GM12878 (cell line): ENCODE results near the gene EDEM3. TPM values are rescaled to one million over a fixed set of nuclear protein-coding genes. Genes with fewer than 3 reads are reported as not detected.

ENCODE experiments used
- ATAC-seq: fragments of 200-7000 bp; cut with Tn5 transposase; 3 replicates; pipeline ENCODE4 v1.9.1; 2020; ENCODE audit warnings: mild to moderate bottlenecking, moderate library complexity
- BruUV-seq: library from RNA; stranded (reverse); fragments of 400-500 nt; replicated peaks from 2 replicates; lab custom pipeline; 2021; lab: Mats Ljungman, UMichigan
- CTCF ChIA-PET: fragments of 300-600 bp; sonication (Branson Sonifier 250); formaldehyde crosslinking; extraction: SDS; loops from one replicate; lab custom pipeline; 2021; ENCODE audit warnings: inconsistent platforms; lab: Yijun Ruan, JAX
- POLR2A ChIA-PET: fragments of 350-600 bp; formaldehyde crosslinking; extraction: SDS; loops from one replicate; lab custom pipeline; 2021; ENCODE audit warnings: inconsistent platforms; lab: Charles Lee
- RAD21 ChIA-PET: fragments of 300-600 bp; sonication (Branson Sonifier 250); formaldehyde crosslinking; loops from one replicate; lab custom pipeline; 2023; ENCODE audit warnings: antibody characterized with exemption; ENCODE audit not compliant: unreplicated experiment; lab: Charles Lee
- SMC1A ChIA-PET: fragments of 300-600 bp; sonication (Branson Sonifier 250); formaldehyde crosslinking; loops from one replicate; lab custom pipeline; 2023; ENCODE audit not compliant: unreplicated experiment, uncharacterized antibody; lab: Charles Lee
- DNase-seq: peaks from one replicate; pipeline ENCODE4 v3.0.0-alpha.2; 2011; ENCODE audit warnings: low read depth, low spot score
- FAIRE-seq: peaks from 3 replicates; lab custom pipeline; 2011; peaks lifted over from hg19 to GRCh38; lab: Jason Lieb, UNC
- H2AFZ ChIP-seq: 2 replicates; pipeline ENCODE4 v1.6.0; 2011; ENCODE audit warnings: low read depth, low read length, control low read depth; ENCODE audit not compliant: control insufficient read depth
- H3K27ac ChIP-seq: 2 replicates; pipeline ENCODE4 v1.5.1; 2011; ENCODE audit warnings: control low read depth; ENCODE audit not compliant: control insufficient read depth, insufficient read depth
- H3K27me3 ChIP-seq, 2 experiments: replicated peaks in 1 of 2; 2 replicates each; pipeline versions ENCODE4 v1.6.0 to v1.6.1; 2011; ENCODE audit warnings: low read length in 1 of 2; ENCODE audit not compliant: control insufficient read depth in 2 of 2, insufficient read depth in 2 of 2
- H3K36me3 ChIP-seq, 2 experiments: 2 replicates each; pipeline ENCODE4 v1.5.1; 2011; ENCODE audit warnings: low read length in 1 of 2; ENCODE audit not compliant: control insufficient read depth in 2 of 2, insufficient read depth in 2 of 2
- H3K4me1 ChIP-seq: 2 replicates; pipeline ENCODE4 v1.6.1; 2011; ENCODE audit warnings: mild to moderate bottlenecking, low read length, moderate library complexity, mixed read lengths; ENCODE audit not compliant: control insufficient read depth, insufficient read depth
- H3K4me2 ChIP-seq: 2 replicates; pipeline ENCODE4 v1.6.0; 2011; ENCODE audit warnings: control low read depth; ENCODE audit not compliant: control insufficient read depth, insufficient read depth
- H3K4me3 ChIP-seq: fragments of 200-600 bp; sonication (generic); 2 replicates; pipeline ENCODE4 v1.5.1; 2016
- H3K79me2 ChIP-seq: 2 replicates; pipeline ENCODE4 v1.6.0; 2011; ENCODE audit warnings: low read length; ENCODE audit not compliant: control insufficient read depth, insufficient read depth
- H3K9ac ChIP-seq: 2 replicates; pipeline ENCODE4 v1.8.0; 2011; ENCODE audit warnings: low read length, control low read depth, mixed read lengths; ENCODE audit not compliant: control insufficient read depth, insufficient read depth
- H3K9me3 ChIP-seq: replicated peaks from 3 replicates; pipeline ENCODE4 v1.5.1; 2011; ENCODE audit warnings: mild to moderate bottlenecking, low read length; ENCODE audit not compliant: control insufficient read depth, insufficient read depth
- H4K20me1 ChIP-seq: 2 replicates; pipeline ENCODE4 v1.6.0; 2011; ENCODE audit not compliant: control insufficient read depth, insufficient read depth
- ATF7 ChIP-seq: fragments of 450-650 bp; IDR thresholded peaks from 2 replicates; pipeline ENCODE4 v1.6.1; 2016; ENCODE audit warnings: low read depth, mild to moderate bottlenecking
- BMI1 ChIP-seq: fragments of 450-650 bp; IDR thresholded peaks from 2 replicates; pipeline ENCODE4 v1.6.1; 2016; ENCODE audit warnings: mild to moderate bottlenecking, moderate library complexity, borderline replicate concordance
- CREB1 ChIP-seq: IDR thresholded peaks from 2 replicates; pipeline ENCODE4 v1.6.1; 2012; ENCODE audit warnings: low read depth, mild to moderate bottlenecking, inconsistent platforms
- FOXM1 ChIP-seq: IDR thresholded peaks from 2 replicates; pipeline ENCODE4 v1.6.1; 2012; ENCODE audit warnings: low read depth, mild to moderate bottlenecking, inconsistent platforms, low read length, moderate library complexity
- MEF2A ChIP-seq: IDR thresholded peaks from 2 replicates; pipeline ENCODE4 v1.6.1; 2011; ENCODE audit warnings: low read depth, mild to moderate bottlenecking, low read length, moderate library complexity; ENCODE audit not compliant: insufficient read depth
- RAD51 ChIP-seq: fragments of 450-650 bp; IDR thresholded peaks from 2 replicates; pipeline ENCODE4 v1.6.1; 2016; ENCODE audit warnings: moderate library complexity, mild to moderate bottlenecking, inconsistent platforms
- RFX5 ChIP-seq: IDR thresholded peaks from 2 replicates; pipeline ENCODE4 v1.6.1; 2011; ENCODE audit warnings: low read depth, low read length, improper control_type of control experiment
- SIX5 ChIP-seq: IDR thresholded peaks from 2 replicates; pipeline ENCODE4 v1.6.1; 2011; ENCODE audit warnings: mild to moderate bottlenecking, low read depth, low read length, moderate library complexity; ENCODE audit not compliant: severe bottlenecking
- SREBF2 ChIP-seq: IDR thresholded peaks from 2 replicates; pipeline ENCODE4 v1.6.1; 2012; ENCODE audit warnings: mild to moderate bottlenecking, low read length
- TCF7 ChIP-seq: IDR thresholded peaks from 2 replicates; pipeline ENCODE4 v1.6.1; 2014; ENCODE audit warnings: antibody characterized with exemption, borderline replicate concordance
- ZZZ3 ChIP-seq: IDR thresholded peaks from 2 replicates; pipeline ENCODE4 v1.6.1; 2011; ENCODE audit warnings: low read depth; ENCODE audit not compliant: control insufficient read depth, insufficient read length
- WGBS: methylation state at CpG from one replicate; pipeline ENCODE4 v1.1.6; 2016; ENCODE audit warnings: low lambda C conversion rate; ENCODE audit not compliant: insufficient replicate concordance, insufficient coverage; ENCODE audit errors: missing lambda C conversion rate; 5-methylcytosine and 5-hydroxymethylcytosine counted together
- in situ Hi-C: fragments of 300-500 bp; cut with MboI; formaldehyde crosslinking; loops from 9 replicates; pipeline ENCODE4 v1.14.3; 2018; ENCODE audit warnings: mixed read lengths
- intact Hi-C: fragments of 100-400 bp; cut with micrococcal nuclease; formaldehyde crosslinking; loops from one replicate; pipeline ENCODE4 v1.14.2; 2022; ENCODE audit not compliant: unreplicated experiment
- polyA plus RNA-seq, 11 experiments: library from polyadenylated mRNA; depleted of rRNA in 4 of 11; unstranded in 6 of 11; stranded (reverse) in 5 of 11; fragments of >200 nt; fragmentation: Nextera tagmentation in 4 of 11; fragmentation: Illumina TruSeq in 1 of 11; extraction: Ambion mirVana in 4 of 11; extraction: Trizol in 1 of 11; gene quantifications; 1 replicate in 1 of 11; 2 replicates in 10 of 11; pipeline versions ENCODE4 v1.2.1 to v1.2.3, GENCODE V29; 2011 to 2016; ENCODE audit warnings: inconsistent platforms in 2 of 11, missing spikeins in 2 of 11, low read depth in 1 of 11
- total RNA-seq, 4 experiments: library from RNA; depleted of rRNA in 3 of 4; stranded (reverse); fragments of >200 nt in 3 of 4; fragmentation: Illumina TruSeq in 1 of 4; extraction: Trizol in 1 of 4; gene quantifications; 2 replicates each; pipeline versions ENCODE4 v1.2.1 to v1.2.3, GENCODE V29; 2013 to 2021
- TF ChIP-seq, protein P1 (sequence below): fragments of 450-650 bp; IDR thresholded peaks from 2 replicates; pipeline ENCODE4 v1.6.1; 2014; ENCODE audit warnings: mild to moderate bottlenecking
- TF ChIP-seq, protein P2 (sequence below): fragments of 450-650 bp; formaldehyde crosslinking; IDR thresholded peaks from 2 replicates; pipeline ENCODE4 v1.5.0; 2022; ENCODE audit warnings: mild to moderate bottlenecking, missing genetic modification characterization
- TF ChIP-seq, protein P3 (sequence below): fragments of 450-650 bp; IDR thresholded peaks from 2 replicates; pipeline ENCODE4 v1.6.1; 2017; ENCODE audit warnings: mild to moderate bottlenecking, moderate library complexity

Gene EDEM3
- total and polyA plus RNA-seq, 10 of the 15 experiments (the other 5 are each of a cell fraction or from before 2014, with no cell fraction given): 6.4 to 19.3 (median 14.3) TPM

DNA sequence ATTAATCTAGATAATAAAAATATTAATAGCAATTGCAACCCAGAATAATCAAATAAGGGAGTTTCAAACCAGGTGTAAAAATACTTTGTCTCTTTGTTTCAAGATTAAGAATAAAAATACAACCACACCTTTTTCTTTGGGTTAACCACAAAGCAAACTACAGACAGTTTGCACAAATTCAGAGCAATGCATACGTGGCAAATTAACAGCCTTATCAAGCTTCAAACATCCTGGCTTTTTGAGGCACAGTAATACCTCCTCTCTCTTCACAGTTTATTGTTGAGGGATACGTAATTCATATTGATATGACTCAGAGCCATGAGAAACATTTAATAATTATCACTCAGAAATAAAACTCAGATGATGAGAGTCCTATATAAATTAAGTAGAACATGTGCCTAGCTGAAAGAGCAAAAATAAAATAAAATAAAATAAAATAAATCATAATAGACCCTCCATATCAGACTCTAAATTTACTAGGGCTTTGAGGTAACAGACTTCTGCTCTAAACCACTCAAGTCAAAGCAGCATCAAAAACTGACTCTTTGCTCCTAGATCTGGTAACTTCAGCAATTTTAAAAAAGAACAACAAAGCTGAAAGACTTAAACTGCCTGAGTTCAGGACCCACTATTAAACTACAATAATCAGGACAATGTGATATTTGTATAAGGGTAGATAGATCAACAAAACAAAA, 11.4 kb downstream of the EDEM3 start (continued):
- TF ChIP-seq RAD51: peak; percentile 44; the same call in 1 of the 2 replicates
- TF ChIP-seq, protein P1, sequence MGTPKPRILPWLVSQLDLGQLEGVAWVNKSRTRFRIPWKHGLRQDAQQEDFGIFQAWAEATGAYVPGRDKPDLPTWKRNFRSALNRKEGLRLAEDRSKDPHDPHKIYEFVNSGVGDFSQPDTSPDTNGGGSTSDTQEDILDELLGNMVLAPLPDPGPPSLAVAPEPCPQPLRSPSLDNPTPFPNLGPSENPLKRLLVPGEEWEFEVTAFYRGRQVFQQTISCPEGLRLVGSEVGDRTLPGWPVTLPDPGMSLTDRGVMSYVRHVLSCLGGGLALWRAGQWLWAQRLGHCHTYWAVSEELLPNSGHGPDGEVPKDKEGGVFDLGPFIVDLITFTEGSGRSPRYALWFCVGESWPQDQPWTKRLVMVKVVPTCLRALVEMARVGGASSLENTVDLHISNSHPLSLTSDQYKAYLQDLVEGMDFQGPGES: no peak
- peak; percentile 97 for TF ChIP-seq ATF7
- peak; percentile 82 for TF ChIP-seq MEF2A
- peak; percentile 71; the same call in 1 of the 2 replicates for TF ChIP-seq FOXM1
- TF ChIP-seq SIX5: no peak
- peak; percentile 75; the same call in 1 of the 2 replicates for TF ChIP-seq BMI1
- no peak for TF ChIP-seq TCF7

DNA sequence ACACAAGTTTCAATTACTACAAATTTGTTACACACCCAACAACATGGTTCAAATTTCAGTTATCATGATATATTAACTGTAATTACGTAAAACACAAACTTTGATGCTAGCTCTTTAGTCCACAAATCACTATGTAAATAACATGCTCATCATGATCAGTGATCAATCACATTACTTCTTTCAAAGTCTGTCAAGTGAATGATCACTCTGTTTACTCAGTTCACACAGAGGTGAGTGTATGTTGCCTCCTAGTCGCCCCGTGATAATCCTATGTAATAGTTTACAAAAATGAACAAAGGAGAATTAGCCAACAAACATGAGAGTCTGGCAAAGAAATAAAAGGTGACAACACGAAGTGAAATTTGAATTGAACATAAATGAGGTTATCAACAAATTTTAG, 14.3 kb downstream of the EDEM3 start:
- Histone ChIP-seq H3K4me3 (no peak overlapping the region), H3K27me3 (no peaks in the 10 kb centered on the region), H2AFZ (no peak overlapping the region), H3K4me1 (peaks cover 25% of the 10 kb centered on the region), H3K9ac (no peak overlapping the region), H3K9me3 (no peaks in the 10 kb centered on the region), H3K4me2 (no peak overlapping the region), H3K36me3 (no peaks in the 10 kb centered on the region), H4K20me1 (no peaks in the 10 kb centered on the region), H3K79me2 (peaks cover 14% of the 10 kb centered on the region), H3K27ac (no peak overlapping the region)
- 86% methylated on average over 4 of the region's 4 CpGs for WGBS
- CTCF ChIA-PET: interaction anchor here (1.1 to 1.3 kb wide), 2 partner anchors 13 to 65 kb away, joined by 3 to 4 read pairs; no protein-coding TSS in a partner anchor
- SMC1A ChIA-PET: interaction anchor here (1.3 kb wide), 2 partner anchors 15 to 241 kb away, joined by 3 to 5 read pairs; no protein-coding TSS in a partner anchor
- RAD21 ChIA-PET: interaction anchor here (1.4 kb wide), 1 partner anchor 15 kb away, joined by 3 read pairs; no protein-coding TSS in a partner anchor
- BruUV-seq: no TSS peak
- POLR2A ChIA-PET: interaction anchor here (1.7 kb wide), 2 partner anchors 12 to 239 kb away, joined by 4 to 6 read pairs; no protein-coding TSS in a partner anchor
- intact Hi-C loops: no loop called here
- no peak for ATAC-seq
- no peak for FAIRE-seq
- DNase-seq: no peak
- in situ Hi-C loops: loop anchor here (25.0 kb wide), 1 partner anchor 1622 kb away; no protein-coding TSS in a partner anchor
- TF ChIP-seq, protein P2, sequence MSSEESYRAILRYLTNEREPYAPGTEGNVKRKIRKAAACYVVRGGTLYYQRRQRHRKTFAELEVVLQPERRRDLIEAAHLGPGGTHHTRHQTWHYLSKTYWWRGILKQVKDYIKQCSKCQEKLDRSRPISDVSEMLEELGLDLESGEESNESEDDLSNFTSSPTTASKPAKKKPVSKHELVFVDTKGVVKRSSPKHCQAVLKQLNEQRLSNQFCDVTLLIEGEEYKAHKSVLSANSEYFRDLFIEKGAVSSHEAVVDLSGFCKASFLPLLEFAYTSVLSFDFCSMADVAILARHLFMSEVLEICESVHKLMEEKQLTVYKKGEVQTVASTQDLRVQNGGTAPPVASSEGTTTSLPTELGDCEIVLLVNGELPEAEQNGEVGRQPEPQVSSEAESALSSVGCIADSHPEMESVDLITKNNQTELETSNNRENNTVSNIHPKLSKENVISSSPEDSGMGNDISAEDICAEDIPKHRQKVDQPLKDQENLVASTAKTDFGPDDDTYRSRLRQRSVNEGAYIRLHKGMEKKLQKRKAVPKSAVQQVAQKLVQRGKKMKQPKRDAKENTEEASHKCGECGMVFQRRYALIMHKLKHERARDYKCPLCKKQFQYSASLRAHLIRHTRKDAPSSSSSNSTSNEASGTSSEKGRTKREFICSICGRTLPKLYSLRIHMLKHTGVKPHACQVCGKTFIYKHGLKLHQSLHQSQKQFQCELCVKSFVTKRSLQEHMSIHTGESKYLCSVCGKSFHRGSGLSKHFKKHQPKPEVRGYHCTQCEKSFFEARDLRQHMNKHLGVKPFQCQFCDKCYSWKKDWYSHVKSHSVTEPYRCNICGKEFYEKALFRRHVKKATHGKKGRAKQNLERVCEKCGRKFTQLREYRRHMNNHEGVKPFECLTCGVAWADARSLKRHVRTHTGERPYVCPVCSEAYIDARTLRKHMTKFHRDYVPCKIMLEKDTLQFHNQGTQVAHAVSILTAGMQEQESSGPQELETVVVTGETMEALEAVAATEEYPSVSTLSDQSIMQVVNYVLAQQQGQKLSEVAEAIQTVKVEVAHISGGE: no peak
- TF ChIP-seq RFX5 (no peak), ZZZ3 (no peak), CREB1 (no peak), SREBF2 (no peak)
- TF ChIP-seq, protein P3, sequence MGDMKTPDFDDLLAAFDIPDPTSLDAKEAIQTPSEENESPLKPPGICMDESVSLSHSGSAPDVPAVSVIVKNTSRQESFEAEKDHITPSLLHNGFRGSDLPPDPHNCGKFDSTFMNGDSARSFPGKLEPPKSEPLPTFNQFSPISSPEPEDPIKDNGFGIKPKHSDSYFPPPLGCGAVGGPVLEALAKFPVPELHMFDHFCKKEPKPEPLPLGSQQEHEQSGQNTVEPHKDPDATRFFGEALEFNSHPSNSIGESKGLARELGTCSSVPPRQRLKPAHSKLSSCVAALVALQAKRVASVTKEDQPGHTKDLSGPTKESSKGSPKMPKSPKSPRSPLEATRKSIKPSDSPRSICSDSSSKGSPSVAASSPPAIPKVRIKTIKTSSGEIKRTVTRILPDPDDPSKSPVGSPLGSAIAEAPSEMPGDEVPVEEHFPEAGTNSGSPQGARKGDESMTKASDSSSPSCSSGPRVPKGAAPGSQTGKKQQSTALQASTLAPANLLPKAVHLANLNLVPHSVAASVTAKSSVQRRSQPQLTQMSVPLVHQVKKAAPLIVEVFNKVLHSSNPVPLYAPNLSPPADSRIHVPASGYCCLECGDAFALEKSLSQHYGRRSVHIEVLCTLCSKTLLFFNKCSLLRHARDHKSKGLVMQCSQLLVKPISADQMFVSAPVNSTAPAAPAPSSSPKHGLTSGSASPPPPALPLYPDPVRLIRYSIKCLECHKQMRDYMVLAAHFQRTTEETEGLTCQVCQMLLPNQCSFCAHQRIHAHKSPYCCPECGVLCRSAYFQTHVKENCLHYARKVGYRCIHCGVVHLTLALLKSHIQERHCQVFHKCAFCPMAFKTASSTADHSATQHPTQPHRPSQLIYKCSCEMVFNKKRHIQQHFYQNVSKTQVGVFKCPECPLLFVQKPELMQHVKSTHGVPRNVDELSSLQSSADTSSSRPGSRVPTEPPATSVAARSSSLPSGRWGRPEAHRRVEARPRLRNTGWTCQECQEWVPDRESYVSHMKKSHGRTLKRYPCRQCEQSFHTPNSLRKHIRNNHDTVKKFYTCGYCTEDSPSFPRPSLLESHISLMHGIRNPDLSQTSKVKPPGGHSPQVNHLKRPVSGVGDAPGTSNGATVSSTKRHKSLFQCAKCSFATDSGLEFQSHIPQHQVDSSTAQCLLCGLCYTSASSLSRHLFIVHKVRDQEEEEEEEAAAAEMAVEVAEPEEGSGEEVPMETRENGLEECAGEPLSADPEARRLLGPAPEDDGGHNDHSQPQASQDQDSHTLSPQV: no peak
